Measurements from ENCODE around the gene KRT74. TPM values are rescaled to one million over a fixed set of nuclear protein-coding genes. Genes with fewer than 3 reads are reported as not detected.
A peak's percentile ranks its signal among the peaks of the same experiment; 100 is the strongest.

The KRT74 gene
- total RNA-seq, 2 donors from 2014 or later: not detected

DNA sequence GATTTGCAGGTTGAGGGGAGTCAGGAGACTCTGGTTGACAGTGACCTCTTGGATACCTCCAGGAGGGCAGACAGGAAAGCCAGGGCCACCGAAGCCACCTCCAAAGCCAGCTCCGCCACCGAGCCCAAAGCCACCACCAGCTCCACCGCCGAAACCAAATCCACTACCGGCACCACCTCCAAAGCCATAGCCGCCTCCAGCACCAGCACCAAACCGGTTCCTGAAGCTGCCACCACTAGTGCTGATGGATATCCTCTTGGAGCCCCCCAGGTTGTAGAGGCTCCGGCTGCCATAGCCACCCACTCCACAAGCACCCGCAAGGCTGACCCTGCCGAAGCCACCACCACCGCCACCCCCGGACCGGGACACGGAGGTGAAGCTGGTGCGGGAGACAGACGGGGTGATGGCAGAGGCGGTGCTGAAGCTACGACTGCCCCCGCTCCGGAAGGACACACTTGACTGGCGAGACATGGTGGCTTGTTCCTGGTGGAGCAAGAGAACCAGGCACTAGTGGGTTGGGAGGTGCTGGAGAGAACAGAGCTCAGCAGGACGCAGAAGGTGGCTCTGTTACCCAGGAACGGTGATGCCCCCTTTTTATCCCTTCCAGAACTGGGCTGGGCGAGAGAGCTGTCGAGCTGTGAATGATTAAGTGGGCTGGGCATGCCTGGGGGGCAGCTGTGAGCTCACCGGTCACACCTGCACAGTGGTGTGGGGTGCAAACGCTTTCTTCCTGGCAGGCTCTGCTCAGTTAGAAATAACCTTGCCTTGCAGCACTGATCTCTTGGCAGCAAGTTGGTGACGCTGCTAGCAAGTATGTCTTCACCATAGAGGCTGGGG, 53.6 kb downstream of the KRT74 start, which contains the start of gene KRT5:
TSS of gene KRT5 (minus strand) at position 569 of the 837 bp plus-strand sequence. CDS start at position 471, 98 bp downstream.
- no peak for ATAC-seq (ENCODE audit: insufficient number of reproducible peaks, low FRiP score, low read depth)
- H3K27me3 ChIP-seq (replicated peaks; ENCODE audit: insufficient read depth): no peaks in the 10 kb centered on the region

DNA sequence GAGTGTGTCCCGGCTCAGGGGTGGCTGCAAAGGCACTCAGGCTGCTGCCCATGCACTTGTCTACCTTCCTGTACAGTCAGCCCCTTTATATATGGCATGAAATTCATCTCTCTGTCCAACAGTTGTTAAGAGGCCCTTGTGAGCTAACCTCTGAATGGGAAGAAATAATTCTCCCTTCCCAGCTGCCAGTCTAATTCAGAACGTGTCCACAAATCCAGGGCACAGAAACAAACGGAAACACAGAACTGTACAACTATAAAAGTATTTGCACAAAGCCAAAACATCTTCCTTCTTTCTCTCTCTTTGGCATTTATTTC, 54.3 kb downstream of the KRT74 start:
- H3K4me1 ChIP-seq (ENCODE audit: control insufficient read depth in 1 of 2, low read depth in 2 of 2): peaks cover 0 to 3% of the 10 kb centered on the region in 2 donors
- H3K27ac ChIP-seq: no peak overlapping the region
- ATAC-seq (ENCODE audit: insufficient number of reproducible peaks, low FRiP score, low read depth): no peak

More for the DNA sequence above, 53.6 kb downstream of the KRT74 start, which contains the start of gene KRT5:
- DNase-seq (ENCODE audit: low spot score): no peak
- Histone ChIP-seq H3K4me1 (ENCODE audit: control insufficient read depth in 1 of 2, low read depth in 2 of 2) (peaks cover 0 to 3% of the 10 kb centered on the region in 2 donors), H3K27ac (peak within 1 kb of the TSS in 1 of 2 donors; percentile 52), H3K4me3 (no peak within 1 kb of the TSS), H3K36me3 (no peaks in the 10 kb centered on the region), H3K9me3 (no peaks in the 10 kb centered on the region)
- TF ChIP-seq, protein P1, sequence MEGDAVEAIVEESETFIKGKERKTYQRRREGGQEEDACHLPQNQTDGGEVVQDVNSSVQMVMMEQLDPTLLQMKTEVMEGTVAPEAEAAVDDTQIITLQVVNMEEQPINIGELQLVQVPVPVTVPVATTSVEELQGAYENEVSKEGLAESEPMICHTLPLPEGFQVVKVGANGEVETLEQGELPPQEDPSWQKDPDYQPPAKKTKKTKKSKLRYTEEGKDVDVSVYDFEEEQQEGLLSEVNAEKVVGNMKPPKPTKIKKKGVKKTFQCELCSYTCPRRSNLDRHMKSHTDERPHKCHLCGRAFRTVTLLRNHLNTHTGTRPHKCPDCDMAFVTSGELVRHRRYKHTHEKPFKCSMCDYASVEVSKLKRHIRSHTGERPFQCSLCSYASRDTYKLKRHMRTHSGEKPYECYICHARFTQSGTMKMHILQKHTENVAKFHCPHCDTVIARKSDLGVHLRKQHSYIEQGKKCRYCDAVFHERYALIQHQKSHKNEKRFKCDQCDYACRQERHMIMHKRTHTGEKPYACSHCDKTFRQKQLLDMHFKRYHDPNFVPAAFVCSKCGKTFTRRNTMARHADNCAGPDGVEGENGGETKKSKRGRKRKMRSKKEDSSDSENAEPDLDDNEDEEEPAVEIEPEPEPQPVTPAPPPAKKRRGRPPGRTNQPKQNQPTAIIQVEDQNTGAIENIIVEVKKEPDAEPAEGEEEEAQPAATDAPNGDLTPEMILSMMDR (IDR thresholded peaks at IDR 0.05): no peak

DNA sequence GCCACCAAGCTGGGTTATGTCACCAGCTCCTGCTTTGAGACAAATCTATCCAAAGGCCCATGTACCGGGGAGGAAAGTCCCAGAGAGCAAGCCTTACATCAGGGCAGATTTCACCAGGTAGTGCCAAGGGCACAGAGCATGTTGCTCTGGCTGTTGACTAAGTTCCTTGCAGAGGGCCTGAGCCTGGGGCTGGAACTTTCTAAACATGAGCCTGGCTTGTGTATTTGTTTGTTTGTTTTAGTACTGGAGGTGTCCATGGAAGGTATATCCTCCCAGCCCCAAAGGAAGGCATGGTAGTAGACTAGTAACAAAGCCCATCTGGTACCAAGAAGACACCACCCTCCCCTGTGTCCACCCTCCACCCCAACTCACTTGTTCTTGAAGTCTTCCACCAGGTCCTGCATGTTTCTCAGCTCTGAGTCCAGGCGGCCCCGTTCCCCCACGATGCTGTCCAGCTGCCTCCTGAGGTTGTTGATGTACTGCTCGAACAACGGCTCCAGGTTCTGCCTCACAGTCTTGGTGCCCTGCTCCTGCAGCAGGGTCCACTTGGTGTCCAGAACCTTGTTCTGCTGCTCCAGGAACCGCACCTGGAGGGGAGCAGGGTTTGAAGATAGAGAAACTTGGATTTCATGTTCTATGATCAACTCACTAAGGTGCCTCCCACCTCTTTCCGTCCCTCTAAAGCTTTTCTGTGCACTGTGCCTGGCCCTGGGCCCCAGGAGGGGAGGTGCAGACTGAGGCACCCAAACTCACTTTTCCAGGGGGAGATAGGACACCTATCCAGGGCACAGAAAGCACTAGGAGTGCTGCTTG, 54.9 kb downstream of the KRT74 start:
- DNase-seq (ENCODE audit: low spot score) (no peak), ATAC-seq (ENCODE audit: insufficient number of reproducible peaks, low FRiP score, low read depth) (no peak)
- H3K36me3 ChIP-seq: no peaks in the 10 kb centered on the region
- no peak overlapping the region for H3K27ac ChIP-seq
- TF ChIP-seq, protein P1 (IDR thresholded peaks at IDR 0.05): no peak
- no peaks in the 10 kb centered on the region for H3K9me3 ChIP-seq
- H3K4me1 ChIP-seq (ENCODE audit: control insufficient read depth in 1 of 2, low read depth in 2 of 2): peaks cover 0 to 3% of the 10 kb centered on the region in 2 donors
- H3K4me3 ChIP-seq: no peak overlapping the region
- no peaks in the 10 kb centered on the region for H3K27me3 ChIP-seq (replicated peaks; ENCODE audit: insufficient read depth)

More for the DNA sequence above, 54.3 kb downstream of the KRT74 start:
- TF ChIP-seq, protein P1 (IDR thresholded peaks at IDR 0.05): no peak
- Histone ChIP-seq H3K27me3 (replicated peaks; ENCODE audit: insufficient read depth) (no peaks in the 10 kb centered on the region), H3K36me3 (no peaks in the 10 kb centered on the region), H3K4me3 (no peak overlapping the region), H3K9me3 (no peaks in the 10 kb centered on the region)
- no peak for DNase-seq (ENCODE audit: low spot score)

DNA sequence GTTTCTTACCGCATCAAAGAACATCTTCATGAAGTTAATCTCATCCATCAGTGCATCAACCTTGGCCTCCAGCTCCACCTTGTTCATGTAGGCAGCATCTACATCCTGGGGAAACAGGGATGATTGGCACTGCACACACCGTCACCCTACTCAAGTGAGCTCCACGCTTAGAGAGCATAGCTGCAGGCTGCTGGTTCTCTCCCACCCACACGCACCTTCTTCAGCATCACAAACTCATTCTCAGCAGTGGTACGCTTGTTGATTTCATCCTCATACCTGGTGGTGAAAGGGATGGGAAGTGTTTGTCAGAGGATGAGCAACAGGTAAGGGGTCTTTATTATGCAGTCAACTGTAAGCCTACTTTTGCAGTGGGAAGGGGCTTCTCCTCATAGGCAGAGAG, 55.8 kb downstream of the KRT74 start:
- Histone ChIP-seq H3K27ac (no peak overlapping the region), H3K36me3 (no peaks in the 10 kb centered on the region), H3K4me1 (ENCODE audit: control insufficient read depth in 1 of 2, low read depth in 2 of 2) (peaks cover 0 to 3% of the 10 kb centered on the region in 2 donors), H3K4me3 (no peak overlapping the region), H3K9me3 (no peaks in the 10 kb centered on the region), H3K27me3 (replicated peaks; ENCODE audit: insufficient read depth) (no peaks in the 10 kb centered on the region)
- DNase-seq (ENCODE audit: low spot score) (no peak), ATAC-seq (ENCODE audit: insufficient number of reproducible peaks, low FRiP score, low read depth) (no peak)
- TF ChIP-seq, protein P1 (IDR thresholded peaks at IDR 0.05): no peak

Data from thoracic aorta (tissue), 2 donors.